Fibroblast of lung (primary cell): Measurements from ENCODE around the gene ARF1. TPM values are rescaled to one million over a fixed set of nuclear protein-coding genes. Genes with fewer than 3 reads are reported as not detected.

Experiments
- DNase-seq, 2 donors: peaks; one replicate each; pipeline versions ENCODE4 v3.0.0 to v3.0.0-alpha.2; 2010; ENCODE audit warnings: low read depth in 2 of 2
- H2AFZ ChIP-seq: 2 replicates; pipeline ENCODE4 v1.5.1; 2012; ENCODE audit warnings: low read length, control low read depth, inconsistent platforms
- H3K27ac ChIP-seq: 2 replicates; pipeline ENCODE4 v1.5.1; 2011; ENCODE audit warnings: low read length, control low read depth; ENCODE audit not compliant: insufficient read depth
- H3K27me3 ChIP-seq: 2 replicates; pipeline ENCODE4 v1.5.1; 2011; ENCODE audit warnings: mild to moderate bottlenecking, low read length; ENCODE audit not compliant: control insufficient read depth, insufficient read depth
- H3K36me3 ChIP-seq: 2 replicates; pipeline ENCODE4 v1.5.1; 2011; ENCODE audit warnings: low read length; ENCODE audit not compliant: control insufficient read depth, insufficient read depth
- H3K4me1 ChIP-seq: 2 replicates; pipeline ENCODE4 v1.5.1; 2011; ENCODE audit warnings: low read length; ENCODE audit not compliant: control insufficient read depth, insufficient read depth; ENCODE audit errors: extremely low read depth
- H3K4me2 ChIP-seq: 2 replicates; pipeline ENCODE4 v1.5.1; 2011; ENCODE audit warnings: low read length, control low read depth; ENCODE audit not compliant: insufficient read depth; ENCODE audit errors: extremely low read depth
- H3K4me3 ChIP-seq, 4 experiments: fragments of 200-600 bp in 1 of 4; sonication (generic) in 1 of 4; replicated peaks in 1 of 4; 2 replicates each; pipeline ENCODE4 v1.5.1; 2011 to 2016; ENCODE audit warnings: low read length in 4 of 4, low read depth in 3 of 4, mild to moderate bottlenecking in 3 of 4, control low read depth in 2 of 4, inconsistent platforms in 1 of 4, mixed read lengths in 1 of 4; ENCODE audit not compliant: insufficient read depth in 1 of 4; ENCODE audit errors: control extremely low read depth in 1 of 4
- H3K79me2 ChIP-seq: 2 replicates; pipeline ENCODE4 v1.5.1; 2012; ENCODE audit warnings: mild to moderate bottlenecking, low read length, inconsistent platforms; ENCODE audit not compliant: control insufficient read depth, insufficient read depth
- H3K9ac ChIP-seq: 2 replicates; pipeline ENCODE4 v1.5.1; 2011; ENCODE audit warnings: mild to moderate bottlenecking, low read length, control low read depth; ENCODE audit not compliant: insufficient read depth
- H3K9me3 ChIP-seq: 2 replicates; pipeline ENCODE4 v1.5.1; 2012; ENCODE audit warnings: low read depth, low read length; ENCODE audit not compliant: control insufficient read depth, insufficient read depth
- H4K20me1 ChIP-seq: 2 replicates; pipeline ENCODE4 v1.5.1; 2011; ENCODE audit warnings: low read length; ENCODE audit not compliant: control insufficient read depth, insufficient read depth; ENCODE audit errors: extremely low read depth
- EZH2 ChIP-seq: IDR thresholded peaks from 2 replicates; pipeline ENCODE4 v1.5.1; 2012; ENCODE audit warnings: low read length, control low read depth, mild to moderate bottlenecking; ENCODE audit errors: missing control alignments
- polyA plus RNA-seq, 2 donors: library from polyadenylated mRNA; depleted of rRNA in 1 of 2; stranded (reverse) in 1 of 2; unstranded in 1 of 2; fragments of >200 nt; gene quantifications; 2 replicates each; pipeline ENCODE4 v1.2.1, GENCODE V29; 2011 to 2012; ENCODE audit warnings: missing spikeins in 1 of 2
- total RNA-seq: library from RNA; depleted of rRNA; stranded (reverse); fragments of >200 nt; gene quantifications from 2 replicates; pipeline ENCODE4 v1.2.1, GENCODE V29; 2014
- TF ChIP-seq, protein P1 (sequence below), 2 donors: IDR thresholded peaks in 1 of 2; conservative IDR thresholded peaks in 1 of 2; 1 replicate in 1 of 2; 2 replicates in 1 of 2; pipeline ENCODE4 v1.5.1; 2011 to 2012; ENCODE audit warnings: low read length in 2 of 2, control low read depth in 1 of 2, inconsistent platforms in 1 of 2, low read depth in 1 of 2, mild to moderate bottlenecking in 1 of 2

Gene ARF1
- total and polyA plus RNA-seq, 2 donors (not counting 1 experiment from before 2014, with no cell fraction given): 261 to 546 TPM

DNA sequence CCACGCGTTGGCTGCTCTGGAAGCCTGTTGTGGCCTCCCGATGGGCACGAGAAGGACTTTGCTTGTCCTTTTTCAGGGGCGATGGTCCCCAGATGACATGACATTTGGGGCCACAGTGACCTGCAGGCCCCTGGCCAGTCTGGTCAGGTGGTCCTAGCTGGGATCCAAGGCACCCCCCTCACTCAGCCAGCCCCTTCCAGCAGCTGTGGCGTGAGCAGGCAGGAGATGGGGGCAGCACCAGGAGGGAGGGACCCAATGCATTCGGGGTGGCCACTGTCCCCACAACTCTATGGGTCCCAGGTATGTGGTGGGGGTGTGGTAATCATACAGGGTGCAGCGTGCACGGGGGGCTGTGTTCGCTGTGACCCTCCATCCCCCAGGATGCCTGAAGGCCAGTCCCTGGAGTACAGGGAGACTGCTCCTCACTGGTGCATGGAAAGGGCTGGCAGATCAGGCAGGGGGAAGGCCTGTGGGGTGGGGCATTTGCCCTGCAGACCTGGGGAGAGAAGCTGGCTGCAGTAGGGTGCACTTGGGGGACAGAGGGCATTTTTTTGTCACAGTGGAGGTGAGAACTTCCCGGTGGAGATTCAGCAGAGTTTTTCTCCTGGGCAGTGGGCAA, 44.0 kb upstream of the ARF1 start:
- Histone ChIP-seq H3K27ac (no peak overlapping the region), H4K20me1 (no peaks in the 10 kb centered on the region), H3K9me3 (no peaks in the 10 kb centered on the region), H3K36me3 (no peaks in the 10 kb centered on the region), H3K4me3 (no peak overlapping the region), H3K27me3 (peaks cover 8% of the 10 kb centered on the region), H3K79me2 (no peaks in the 10 kb centered on the region), H2AFZ (no peak overlapping the region), H3K9ac (no peak overlapping the region), H3K4me1 (no peaks in the 10 kb centered on the region), H3K4me2 (no peak overlapping the region)
- TF ChIP-seq, protein P1, sequence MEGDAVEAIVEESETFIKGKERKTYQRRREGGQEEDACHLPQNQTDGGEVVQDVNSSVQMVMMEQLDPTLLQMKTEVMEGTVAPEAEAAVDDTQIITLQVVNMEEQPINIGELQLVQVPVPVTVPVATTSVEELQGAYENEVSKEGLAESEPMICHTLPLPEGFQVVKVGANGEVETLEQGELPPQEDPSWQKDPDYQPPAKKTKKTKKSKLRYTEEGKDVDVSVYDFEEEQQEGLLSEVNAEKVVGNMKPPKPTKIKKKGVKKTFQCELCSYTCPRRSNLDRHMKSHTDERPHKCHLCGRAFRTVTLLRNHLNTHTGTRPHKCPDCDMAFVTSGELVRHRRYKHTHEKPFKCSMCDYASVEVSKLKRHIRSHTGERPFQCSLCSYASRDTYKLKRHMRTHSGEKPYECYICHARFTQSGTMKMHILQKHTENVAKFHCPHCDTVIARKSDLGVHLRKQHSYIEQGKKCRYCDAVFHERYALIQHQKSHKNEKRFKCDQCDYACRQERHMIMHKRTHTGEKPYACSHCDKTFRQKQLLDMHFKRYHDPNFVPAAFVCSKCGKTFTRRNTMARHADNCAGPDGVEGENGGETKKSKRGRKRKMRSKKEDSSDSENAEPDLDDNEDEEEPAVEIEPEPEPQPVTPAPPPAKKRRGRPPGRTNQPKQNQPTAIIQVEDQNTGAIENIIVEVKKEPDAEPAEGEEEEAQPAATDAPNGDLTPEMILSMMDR (conservative IDR thresholded peaks at IDR 0.05 in 1 of 2, IDR thresholded peaks at IDR 0.05 in 1 of 2; ENCODE audit: low read depth in 1 of 2, low read length in 2 of 2): no peak
- no peak for TF ChIP-seq EZH2
- DNase-seq: no peak

DNA sequence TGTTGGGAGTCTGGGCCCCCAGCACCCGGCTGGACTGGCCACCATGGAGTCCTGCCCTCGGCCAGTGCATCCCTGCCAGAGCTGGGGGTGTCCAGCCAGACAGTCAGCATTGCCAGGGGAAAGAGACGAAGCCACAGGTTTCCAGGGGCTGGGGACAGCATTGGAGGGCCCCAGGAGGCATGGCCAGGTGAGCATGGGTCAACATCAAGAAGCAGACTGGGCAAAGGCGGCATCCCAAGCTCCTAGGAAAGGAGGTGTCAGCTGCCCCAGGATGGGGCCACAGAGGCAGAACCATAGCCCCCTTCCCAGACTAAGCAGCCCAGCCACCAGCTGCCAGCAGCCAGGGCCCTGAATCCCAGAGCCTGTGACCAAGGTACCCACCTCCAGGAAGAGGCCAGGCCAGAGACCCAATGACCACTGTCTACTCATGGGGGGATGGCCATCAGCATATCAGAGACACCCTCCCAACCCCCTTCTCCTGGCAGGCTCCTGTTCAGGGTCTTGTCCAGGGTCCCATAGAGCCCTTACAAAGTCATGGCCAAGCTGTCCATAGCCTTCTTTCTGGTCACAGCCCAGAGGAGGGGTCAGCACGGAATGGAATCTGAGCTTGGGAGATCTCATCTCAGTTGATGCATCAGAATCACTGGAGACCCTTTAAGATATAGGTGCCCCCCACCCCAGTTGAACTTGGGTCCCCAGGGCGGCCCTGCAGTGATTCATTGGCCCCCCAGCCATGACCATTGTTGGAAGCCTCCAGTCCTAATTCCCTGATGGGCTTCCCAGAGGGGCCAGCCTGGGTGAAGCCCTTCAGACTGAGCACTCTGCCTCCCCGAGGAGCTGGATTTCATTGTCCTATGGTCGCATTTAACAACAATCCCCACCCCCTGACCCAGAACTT, 43.3 kb upstream of the ARF1 start:
- Histone ChIP-seq H2AFZ (no peak overlapping the region), H3K27me3 (peaks cover 8% of the 10 kb centered on the region), H3K9me3 (no peaks in the 10 kb centered on the region), H4K20me1 (no peaks in the 10 kb centered on the region), H3K27ac (no peak overlapping the region), H3K4me1 (no peaks in the 10 kb centered on the region), H3K9ac (no peak overlapping the region), H3K4me2 (no peak overlapping the region), H3K79me2 (no peaks in the 10 kb centered on the region), H3K36me3 (no peaks in the 10 kb centered on the region), H3K4me3 (no peak overlapping the region)
- DNase-seq: no peak
- TF ChIP-seq, protein P1 (conservative IDR thresholded peaks at IDR 0.05 in 1 of 2, IDR thresholded peaks at IDR 0.05 in 1 of 2; ENCODE audit: low read depth in 1 of 2, low read length in 2 of 2): no peak
- TF ChIP-seq EZH2: no peak

DNA sequence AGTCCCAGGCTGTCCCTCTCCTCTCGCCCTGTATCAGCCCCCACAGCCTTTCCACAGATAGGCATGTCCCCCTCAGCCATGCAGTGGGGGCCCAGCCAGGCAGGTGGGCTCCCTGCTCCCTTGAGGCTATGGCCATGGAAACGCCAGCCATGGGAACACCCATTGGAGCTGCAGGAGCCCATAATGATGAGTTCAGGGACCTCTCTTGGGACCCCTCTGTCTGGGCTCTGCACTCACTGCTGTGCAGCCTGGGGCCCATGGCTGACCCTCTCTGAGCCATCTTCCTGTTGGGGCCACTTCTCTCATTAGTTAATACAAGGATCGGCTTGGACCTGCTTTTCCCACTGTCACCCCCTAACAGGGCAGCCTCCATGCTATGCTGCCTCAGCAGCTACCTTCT, 42.5 kb upstream of the ARF1 start:
- peaks cover 8% of the 10 kb centered on the region for H3K27me3 ChIP-seq
- TF ChIP-seq, protein P1 (conservative IDR thresholded peaks at IDR 0.05 in 1 of 2, IDR thresholded peaks at IDR 0.05 in 1 of 2; ENCODE audit: low read depth in 1 of 2, low read length in 2 of 2): no peak
- no peak for TF ChIP-seq EZH2

More for the DNA sequence above, 42.5 kb upstream of the ARF1 start:
- Histone ChIP-seq H3K36me3 (no peaks in the 10 kb centered on the region), H3K9ac (no peak overlapping the region), H3K9me3 (no peaks in the 10 kb centered on the region), H3K27ac (no peak overlapping the region), H3K4me2 (no peak overlapping the region), H3K4me1 (no peaks in the 10 kb centered on the region), H3K79me2 (no peaks in the 10 kb centered on the region), H4K20me1 (no peaks in the 10 kb centered on the region), H2AFZ (no peak overlapping the region), H3K4me3 (no peak overlapping the region)
- no peak for DNase-seq
